ENCODE data around the gene ARPC5. TPM values are rescaled to one million over a fixed set of nuclear protein-coding genes. Genes with fewer than 3 reads are reported as not detected.

Gene ARPC5
- total RNA-seq, 1 experiment from 2014 or later: 148 TPM

GRCh38 chr1:183674339-183674738, 38.8 kb upstream of the ARPC5 start:
- Mint-ChIP-seq H3K27me3 (ENCODE audit: unreplicated experiment) (peaks cover 16% of the 10 kb centered on the region), H3K36me3 (ENCODE audit: insufficient read depth, unreplicated experiment) (no peaks in the 10 kb centered on the region), H3K9me3 (ENCODE audit: low read depth, unreplicated experiment) (no peaks in the 10 kb centered on the region), H3K4me3 (ENCODE audit: low read depth, unreplicated experiment) (no peak overlapping the region), H3K4me1 (ENCODE audit: low read depth, unreplicated experiment) (no peaks in the 10 kb centered on the region), H3K27ac (ENCODE audit: unreplicated experiment) (no peak overlapping the region)
- BruUV-seq (replicated peaks): no TSS peak
- CTCF ChIA-PET: interaction anchor here (0.5 kb wide), 1 partner anchor 503 kb away, joined by 3 read pairs; no protein-coding TSS in a partner anchor
- DNase-seq: no peak
- no peak for TF ChIP-seq CTCF (IDR thresholded peaks at IDR 0.05; ENCODE audit: unreplicated experiment)
- intact Hi-C loops (cut with micrococcal nuclease; ENCODE audit: unreplicated experiment): no loop called here

GRCh38 chr1:183673605-183674323, 38.2 kb upstream of the ARPC5 start:
- no peaks in the 10 kb centered on the region for H3K36me3 Mint-ChIP-seq (ENCODE audit: insufficient read depth, unreplicated experiment)
- intact Hi-C loops (cut with micrococcal nuclease; ENCODE audit: unreplicated experiment): no loop called here
- peaks cover 16% of the 10 kb centered on the region for H3K27me3 Mint-ChIP-seq (ENCODE audit: unreplicated experiment)
- DNase-seq: no peak
- no TSS peak for BruUV-seq (replicated peaks)
- no peak overlapping the region for H3K27ac Mint-ChIP-seq (ENCODE audit: unreplicated experiment)
- CTCF ChIA-PET: interaction anchor here (0.5 kb wide), 1 partner anchor 504 kb away, joined by 3 read pairs; no protein-coding TSS in a partner anchor
- no peak overlapping the region for H3K4me3 Mint-ChIP-seq (ENCODE audit: low read depth, unreplicated experiment)
- no peak for TF ChIP-seq CTCF (IDR thresholded peaks at IDR 0.05; ENCODE audit: unreplicated experiment)
- H3K9me3 Mint-ChIP-seq (ENCODE audit: low read depth, unreplicated experiment): no peaks in the 10 kb centered on the region
- H3K4me1 Mint-ChIP-seq (ENCODE audit: low read depth, unreplicated experiment): no peaks in the 10 kb centered on the region

DNA sequence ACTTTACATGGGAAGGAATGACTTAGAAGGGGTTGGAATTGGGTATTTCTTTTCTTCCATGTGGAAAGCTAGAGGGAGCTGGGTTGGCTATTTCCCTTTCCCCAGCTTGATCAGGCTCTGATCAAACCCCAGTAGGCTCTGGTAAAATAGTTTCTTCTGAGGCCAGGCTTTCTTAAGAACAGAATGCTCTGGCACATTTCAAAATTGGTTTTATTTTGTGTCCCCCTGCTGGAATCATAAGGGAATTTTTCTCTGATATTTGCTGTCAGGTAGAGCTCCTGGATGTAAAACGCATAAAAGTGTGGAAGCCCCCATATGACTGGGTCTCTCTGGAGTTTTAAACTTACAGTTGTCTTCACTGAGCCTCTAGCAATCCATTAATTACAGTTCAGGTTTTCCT, 34.6 kb upstream of the ARPC5 start:
- CTCF ChIA-PET: interaction anchor here (0.6 to 1.1 kb wide), 2 partner anchors 15 to 29 kb away, joined by 3 read pairs; no protein-coding TSS in a partner anchor
- Mint-ChIP-seq H3K9me3 (ENCODE audit: low read depth, unreplicated experiment) (no peaks in the 10 kb centered on the region), H3K4me1 (ENCODE audit: low read depth, unreplicated experiment) (no peaks in the 10 kb centered on the region), H3K27ac (ENCODE audit: unreplicated experiment) (no peak overlapping the region), H3K4me3 (ENCODE audit: low read depth, unreplicated experiment) (no peak overlapping the region), H3K36me3 (ENCODE audit: insufficient read depth, unreplicated experiment) (no peaks in the 10 kb centered on the region), H3K27me3 (ENCODE audit: unreplicated experiment) (peaks cover 14% of the 10 kb centered on the region)
- peak; percentile 17 for TF ChIP-seq CTCF (IDR thresholded peaks at IDR 0.05; ENCODE audit: unreplicated experiment)
- DNase-seq: no peak
- no TSS peak for BruUV-seq (replicated peaks)
- intact Hi-C loops (cut with micrococcal nuclease; ENCODE audit: unreplicated experiment): no loop called here

DNA sequence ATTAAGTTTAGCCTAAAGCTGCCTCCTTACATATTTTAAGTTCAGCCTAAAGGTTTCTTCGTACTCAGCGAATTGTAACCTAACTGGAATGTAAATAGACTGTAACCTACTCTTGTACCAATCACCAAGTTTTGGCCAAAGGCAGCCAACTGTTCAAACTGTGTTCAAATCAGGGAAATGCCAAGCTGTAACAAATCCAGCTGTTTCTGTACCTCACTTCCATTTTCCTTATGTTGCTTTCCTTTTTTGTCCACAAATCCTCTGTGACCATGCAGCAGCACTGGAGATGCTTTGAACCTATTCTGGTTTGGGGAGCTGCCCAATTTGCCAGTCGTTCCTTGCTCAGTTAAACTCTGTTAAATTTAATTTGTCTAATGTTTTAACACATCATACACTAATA, 20.8 kb upstream of the ARPC5 start:
- H3K4me3 Mint-ChIP-seq (ENCODE audit: low read depth, unreplicated experiment): no peak overlapping the region
- intact Hi-C loops (cut with micrococcal nuclease; ENCODE audit: unreplicated experiment): loop anchor here (5.0 to 10.0 kb wide), 2 partner anchors 186 to 558 kb away; no protein-coding TSS in a partner anchor
- peaks cover 5% of the 10 kb centered on the region for H3K4me1 Mint-ChIP-seq (ENCODE audit: low read depth, unreplicated experiment)
- no peak overlapping the region for H3K27ac Mint-ChIP-seq (ENCODE audit: unreplicated experiment)
- DNase-seq: no peak
- peaks cover 13% of the 10 kb centered on the region for H3K27me3 Mint-ChIP-seq (ENCODE audit: unreplicated experiment)
- no peaks in the 10 kb centered on the region for H3K9me3 Mint-ChIP-seq (ENCODE audit: low read depth, unreplicated experiment)
- CTCF ChIA-PET: interaction anchor here (1.3 to 4.2 kb wide), 3 partner anchors 28 to 259 kb away, joined by 4 to 67 read pairs (median 26); no protein-coding TSS in a partner anchor
- no peak for TF ChIP-seq CTCF (IDR thresholded peaks at IDR 0.05; ENCODE audit: unreplicated experiment)
- H3K36me3 Mint-ChIP-seq (ENCODE audit: insufficient read depth, unreplicated experiment): no peaks in the 10 kb centered on the region
- BruUV-seq (replicated peaks): no TSS peak
